Lower leg skin (tissue), 4 donors: ENCODE results near the gene RNF144A. TPM values are rescaled to one million over a fixed set of nuclear protein-coding genes. Genes with fewer than 3 reads are reported as not detected.

Experiments used
- DNase-seq, 2 donors: peaks; one replicate each; pipeline ENCODE4 v3.0.0-alpha.2; 2019; ENCODE audit warnings: low spot score in 2 of 2
- H3K4me3 ChIP-seq: fragments of 200-600 bp; sonication (generic); 2 replicates; pipeline ENCODE4 v1.5.1; 2017; ENCODE audit warnings: mild to moderate bottlenecking, low read depth; ENCODE audit not compliant: poor library complexity, severe bottlenecking
- POLR2A ChIP-seq, 2 donors: fragments of 450-650 bp; IDR thresholded peaks; one replicate each; pipeline ENCODE4 v1.6.1; 2016 to 2017; ENCODE audit warnings: antibody characterized with exemption in 2 of 2, mild to moderate bottlenecking in 1 of 2, moderate library complexity in 1 of 2
- WGBS, 2 donors: methylation state at CpG; one replicate each; pipeline ENCODE4 v1.1.5; 2018; 5-methylcytosine and 5-hydroxymethylcytosine counted together
- intact Hi-C: fragments of 100-400 bp; cut with DNase I; formaldehyde crosslinking; loops from one replicate; pipeline ENCODE4 v1.15.0; 2023; ENCODE audit warnings: low total_unique reads
- total RNA-seq, 4 donors: library from RNA; depleted of rRNA; stranded (reverse); fragments of >200 nt; gene quantifications; one replicate each; pipeline ENCODE4 v1.1.0, GENCODE V29; 2016
- TF ChIP-seq, protein P1 (sequence below), 3 donors: fragments of 450-650 bp; IDR thresholded peaks; one replicate each; pipeline ENCODE4 v1.5.1; 2016; ENCODE audit warnings: antibody characterized with exemption in 3 of 3, mild to moderate bottlenecking in 3 of 3, moderate library complexity in 2 of 3

The RNF144A gene
- total RNA-seq, 4 donors from 2014 or later, result 5.2 to 10.9 (median 7.6) TPM

DNA sequence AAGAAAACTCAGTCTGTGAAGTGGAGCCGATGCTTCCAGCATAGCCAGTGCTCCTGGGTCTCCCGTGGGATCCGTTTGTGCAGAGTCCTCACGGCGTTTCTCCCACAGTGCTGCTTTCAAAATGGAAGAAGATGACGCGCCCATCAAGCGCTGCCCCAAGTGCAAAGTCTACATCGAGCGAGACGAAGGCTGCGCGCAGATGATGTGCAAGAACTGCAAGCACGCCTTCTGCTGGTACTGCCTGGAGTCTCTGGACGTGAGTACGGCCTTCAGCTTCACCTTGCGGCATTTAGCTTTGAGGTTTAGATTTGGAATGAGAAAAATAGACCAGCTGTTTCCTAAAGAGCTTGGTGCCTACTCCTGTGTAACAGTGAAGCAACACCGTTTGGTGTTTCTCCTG lies 107.0 kb downstream of the RNF144A start:
- TF ChIP-seq, protein P1, sequence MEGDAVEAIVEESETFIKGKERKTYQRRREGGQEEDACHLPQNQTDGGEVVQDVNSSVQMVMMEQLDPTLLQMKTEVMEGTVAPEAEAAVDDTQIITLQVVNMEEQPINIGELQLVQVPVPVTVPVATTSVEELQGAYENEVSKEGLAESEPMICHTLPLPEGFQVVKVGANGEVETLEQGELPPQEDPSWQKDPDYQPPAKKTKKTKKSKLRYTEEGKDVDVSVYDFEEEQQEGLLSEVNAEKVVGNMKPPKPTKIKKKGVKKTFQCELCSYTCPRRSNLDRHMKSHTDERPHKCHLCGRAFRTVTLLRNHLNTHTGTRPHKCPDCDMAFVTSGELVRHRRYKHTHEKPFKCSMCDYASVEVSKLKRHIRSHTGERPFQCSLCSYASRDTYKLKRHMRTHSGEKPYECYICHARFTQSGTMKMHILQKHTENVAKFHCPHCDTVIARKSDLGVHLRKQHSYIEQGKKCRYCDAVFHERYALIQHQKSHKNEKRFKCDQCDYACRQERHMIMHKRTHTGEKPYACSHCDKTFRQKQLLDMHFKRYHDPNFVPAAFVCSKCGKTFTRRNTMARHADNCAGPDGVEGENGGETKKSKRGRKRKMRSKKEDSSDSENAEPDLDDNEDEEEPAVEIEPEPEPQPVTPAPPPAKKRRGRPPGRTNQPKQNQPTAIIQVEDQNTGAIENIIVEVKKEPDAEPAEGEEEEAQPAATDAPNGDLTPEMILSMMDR (IDR thresholded peaks at IDR 0.05), result no peak
- no peak for TF ChIP-seq POLR2A (IDR thresholded peaks at IDR 0.05)
- 89 to 94% methylated on average over 18 of the region's 18 CpGs for WGBS, 2 donors
- no peak for DNase-seq

DNA sequence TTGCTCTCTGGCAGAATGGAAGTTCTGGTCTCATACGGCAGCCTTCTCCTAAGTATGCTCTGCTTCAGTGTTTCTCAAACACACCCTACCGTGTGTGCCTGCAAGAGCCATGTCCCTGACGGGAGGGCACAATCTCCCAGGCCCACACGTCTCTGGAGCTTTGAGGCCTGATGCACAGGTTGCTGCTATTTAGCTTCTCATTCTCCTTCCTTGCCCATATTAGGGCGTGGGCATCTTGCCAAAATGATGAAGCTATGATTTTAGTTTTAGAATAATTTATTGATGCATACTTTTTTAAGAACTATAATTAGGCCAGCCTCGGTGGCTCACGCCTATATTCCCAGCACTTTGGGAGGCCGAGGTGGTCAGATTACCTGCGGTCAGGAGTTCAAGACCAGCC lies 107.9 kb downstream of the RNF144A start:
- no peak overlapping the region for H3K4me3 ChIP-seq
- intact Hi-C loops, result no loop called here
- WGBS, 2 donors, result 88 to 91% methylated on average over 9 of the region's 9 CpGs
- no peak for TF ChIP-seq POLR2A (IDR thresholded peaks at IDR 0.05)
- TF ChIP-seq, protein P1 (IDR thresholded peaks at IDR 0.05), result no peak
- no peak for DNase-seq

More for the DNA sequence above, 107.0 kb downstream of the RNF144A start:
- intact Hi-C loops, result no loop called here
- H3K4me3 ChIP-seq, result no peak overlapping the region

DNA sequence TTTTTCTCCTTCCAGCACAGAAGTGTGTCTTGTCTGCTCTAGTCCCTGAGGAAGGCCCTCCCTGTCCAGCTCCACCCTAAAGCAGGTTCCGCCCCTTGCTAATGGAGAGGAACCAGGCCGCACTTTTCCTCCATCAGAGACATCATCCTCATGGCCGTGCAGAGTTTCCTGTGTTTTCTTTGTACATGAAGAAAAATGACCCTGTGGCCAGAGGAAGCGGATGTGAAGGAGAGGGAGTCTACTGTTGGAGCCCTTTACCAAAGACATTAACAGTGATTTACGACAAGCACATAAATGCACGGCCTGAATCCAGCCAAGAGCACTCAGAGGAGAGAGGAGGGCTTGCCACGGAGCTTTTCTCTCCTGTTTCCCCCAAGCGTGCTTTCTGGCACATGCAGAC lies 109.5 kb downstream of the RNF144A start:
- WGBS, 2 donors, result 67 to 73% methylated on average over 8 of the region's 8 CpGs
- no peak overlapping the region for H3K4me3 ChIP-seq
- intact Hi-C loops, result no loop called here
- TF ChIP-seq POLR2A (IDR thresholded peaks at IDR 0.05), result no peak
- TF ChIP-seq, protein P1 (IDR thresholded peaks at IDR 0.05), result no peak
- no peak for DNase-seq

DNA sequence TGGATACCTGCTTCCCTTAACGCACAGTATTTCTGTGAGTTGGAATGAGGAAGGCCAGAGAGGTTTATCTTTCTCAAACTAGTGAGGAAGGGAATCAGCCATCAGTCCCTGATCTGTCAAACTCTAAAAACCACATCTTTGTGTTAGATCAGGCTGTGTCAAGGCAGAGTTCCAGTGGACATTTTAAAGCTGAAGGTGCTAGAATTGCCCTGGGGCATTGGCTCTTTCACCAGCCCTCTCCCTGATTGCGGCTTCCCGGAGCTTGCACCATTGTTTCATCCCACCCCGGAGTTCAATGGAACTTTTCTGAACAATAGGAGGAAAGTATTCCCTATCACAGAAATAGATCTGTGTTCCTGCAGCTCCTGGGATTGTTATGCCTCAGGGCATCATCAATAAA lies 110.2 kb downstream of the RNF144A start:
- DNase-seq, result no peak
- no peak overlapping the region for H3K4me3 ChIP-seq
- WGBS, 2 donors, result 41 to 48% methylated on average over 4 of the region's 4 CpGs
- TF ChIP-seq POLR2A (IDR thresholded peaks at IDR 0.05), result no peak
- intact Hi-C loops, result no loop called here

DNA sequence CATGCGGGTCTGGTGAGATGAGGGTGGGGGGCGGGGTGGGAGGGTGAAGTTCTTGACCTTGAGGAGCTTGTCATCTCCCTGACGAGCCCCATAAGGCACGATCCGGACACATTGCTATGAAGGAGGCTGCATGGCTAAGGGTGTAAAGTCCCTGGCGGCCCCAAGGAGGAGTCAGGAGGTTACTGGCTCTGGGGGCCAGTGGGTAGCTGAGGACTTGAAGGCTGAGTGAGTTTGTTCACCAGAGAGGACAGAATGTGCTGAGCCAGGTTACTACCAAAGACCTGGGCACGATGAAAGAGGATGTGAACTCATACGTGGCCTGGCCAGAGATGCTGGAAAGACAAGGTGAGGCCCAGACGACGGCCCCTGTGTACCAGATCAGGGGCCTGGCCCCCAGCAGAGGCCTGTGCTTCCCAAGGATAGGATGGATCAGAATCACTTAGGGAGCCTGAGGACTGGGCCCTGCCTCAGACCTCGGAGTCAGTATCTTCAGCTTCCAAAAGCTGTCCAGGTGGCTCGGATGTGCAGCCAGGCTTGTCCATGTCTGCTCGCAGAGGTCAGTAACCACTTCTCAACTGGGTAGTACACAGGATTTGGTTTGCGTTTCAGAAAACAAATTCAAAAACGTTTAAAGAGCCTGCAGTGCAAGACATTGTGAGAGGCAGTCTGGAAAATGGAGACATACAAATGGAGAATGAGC lies 110.9 kb downstream of the RNF144A start:
- TF ChIP-seq POLR2A (IDR thresholded peaks at IDR 0.05), result no peak
- TF ChIP-seq, protein P1 (IDR thresholded peaks at IDR 0.05), result no peak
- intact Hi-C loops, result no loop called here

DNA sequence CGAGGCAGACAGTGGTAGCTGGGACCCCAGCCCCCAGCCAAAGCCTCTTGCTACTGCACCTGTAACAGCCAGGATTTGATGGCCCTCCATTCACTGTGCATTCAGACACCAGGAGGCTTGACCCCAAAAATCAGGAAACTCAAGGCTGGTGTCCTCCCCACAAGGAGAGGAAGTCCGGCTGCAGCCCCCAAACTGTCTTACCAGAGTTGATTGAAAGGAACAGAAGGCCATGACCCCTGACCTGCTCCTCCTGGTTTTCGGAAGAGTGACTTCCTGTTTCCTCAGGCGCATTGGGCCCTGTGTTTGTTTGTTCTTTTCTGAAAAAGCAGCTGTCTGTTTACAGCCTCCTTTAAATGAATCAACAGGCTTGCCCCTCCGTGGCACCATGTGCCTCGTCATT lies 111.6 kb downstream of the RNF144A start:
- WGBS, 2 donors, result 67 to 88% methylated on average over 6 of the region's 6 CpGs

More for the DNA sequence above, 110.9 kb downstream of the RNF144A start:
- peak in 1 of 2 donors; percentile 60 for DNase-seq
- 90 to 93% methylated on average over 15 of the region's 15 CpGs for WGBS, 2 donors
- no peak overlapping the region for H3K4me3 ChIP-seq

More for the DNA sequence above, 111.6 kb downstream of the RNF144A start:
- H3K4me3 ChIP-seq, result no peak overlapping the region
- intact Hi-C loops, result no loop called here
- TF ChIP-seq, protein P1 (IDR thresholded peaks at IDR 0.05), result no peak
- TF ChIP-seq POLR2A (IDR thresholded peaks at IDR 0.05), result no peak
- DNase-seq, result peak in 1 of 2 donors; percentile 52
